Endothelial cell (in vitro differentiated cells): Measurements from ENCODE around the gene AFDN. TPM values are rescaled to one million over a fixed set of nuclear protein-coding genes. Genes with fewer than 3 reads are reported as not detected.
A peak's percentile ranks its signal among the peaks of the same experiment; 100 is the strongest.

ENCODE experiments used
- DNase-seq: peaks from one replicate; pipeline ENCODE4 v3.0.0; 2021; ENCODE audit warnings: low spot score
- H3K27ac Mint-ChIP-seq: one replicate; pipeline ENCODE4 v1.8.0; 2021; ENCODE audit warnings: mixed read lengths, inconsistent platforms; ENCODE audit not compliant: unreplicated experiment
- H3K27me3 Mint-ChIP-seq: one replicate; pipeline ENCODE4 v1.8.0; 2021; ENCODE audit warnings: mild to moderate bottlenecking, moderate library complexity, mixed read lengths, inconsistent platforms; ENCODE audit not compliant: unreplicated experiment
- H3K36me3 Mint-ChIP-seq: one replicate; pipeline ENCODE4 v1.8.0; 2021; ENCODE audit warnings: mild to moderate bottlenecking, low read depth, mixed read lengths, inconsistent platforms; ENCODE audit not compliant: unreplicated experiment
- H3K4me1 Mint-ChIP-seq: one replicate; pipeline ENCODE4 v1.8.0; 2021; ENCODE audit warnings: mild to moderate bottlenecking, mixed read lengths, inconsistent platforms; ENCODE audit not compliant: unreplicated experiment
- H3K4me3 Mint-ChIP-seq: one replicate; pipeline ENCODE4 v1.8.0; 2021; ENCODE audit warnings: mild to moderate bottlenecking, mixed read lengths, inconsistent platforms; ENCODE audit not compliant: unreplicated experiment
- H3K9me3 Mint-ChIP-seq: one replicate; pipeline ENCODE4 v1.8.0; 2021; ENCODE audit warnings: mixed read lengths, inconsistent platforms; ENCODE audit not compliant: unreplicated experiment
- total RNA-seq: library from RNA; stranded (reverse); fragmentation: NEBNext Ultra II Directional; extraction: Animal tissue kit (Norgen Biotek cat#: 25700); gene quantifications from one replicate; pipeline ENCODE4 v1.2.1, GENCODE V29; 2021; ENCODE audit not compliant: unreplicated experiment
- TF ChIP-seq, protein P1 (sequence below): fragments of 200-600 bp; sonication (generic); IDR thresholded peaks from one replicate; pipeline ENCODE4 v1.5.0; 2021; ENCODE audit warnings: antibody characterized with exemption; ENCODE audit not compliant: unreplicated experiment

Gene AFDN
- total RNA-seq, 1 donor from 2014 or later = 306 TPM

DNA sequence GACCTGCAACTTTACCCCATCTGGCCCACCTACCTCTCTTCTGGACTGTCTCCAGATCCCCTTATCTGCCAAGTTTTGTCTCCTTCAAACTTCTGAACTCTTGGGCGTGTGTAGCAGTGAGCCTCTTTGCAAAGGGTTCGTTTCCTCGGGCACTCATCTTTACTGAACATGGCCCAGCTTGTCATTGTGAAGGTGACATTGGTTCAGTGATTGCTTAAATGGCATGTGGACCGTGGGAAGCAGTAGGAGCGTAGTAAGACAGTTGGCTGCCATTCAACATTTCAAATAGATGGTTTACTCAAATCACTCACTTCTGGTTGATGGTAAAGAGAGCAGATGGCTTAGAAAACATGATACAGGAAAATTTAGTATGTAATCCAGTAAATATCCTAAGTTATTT is 136.0 kb downstream of the AFDN start:
- Mint-ChIP-seq H3K27ac (no peak overlapping the region), H3K9me3 (no peaks in the 10 kb centered on the region), H3K4me3 (no peak overlapping the region), H3K4me1 (peaks cover 43% of the 10 kb centered on the region), H3K36me3 (peaks cover 40% of the 10 kb centered on the region), H3K27me3 (peaks cover 15% of the 10 kb centered on the region)
- no peak for DNase-seq
- TF ChIP-seq, protein P1, sequence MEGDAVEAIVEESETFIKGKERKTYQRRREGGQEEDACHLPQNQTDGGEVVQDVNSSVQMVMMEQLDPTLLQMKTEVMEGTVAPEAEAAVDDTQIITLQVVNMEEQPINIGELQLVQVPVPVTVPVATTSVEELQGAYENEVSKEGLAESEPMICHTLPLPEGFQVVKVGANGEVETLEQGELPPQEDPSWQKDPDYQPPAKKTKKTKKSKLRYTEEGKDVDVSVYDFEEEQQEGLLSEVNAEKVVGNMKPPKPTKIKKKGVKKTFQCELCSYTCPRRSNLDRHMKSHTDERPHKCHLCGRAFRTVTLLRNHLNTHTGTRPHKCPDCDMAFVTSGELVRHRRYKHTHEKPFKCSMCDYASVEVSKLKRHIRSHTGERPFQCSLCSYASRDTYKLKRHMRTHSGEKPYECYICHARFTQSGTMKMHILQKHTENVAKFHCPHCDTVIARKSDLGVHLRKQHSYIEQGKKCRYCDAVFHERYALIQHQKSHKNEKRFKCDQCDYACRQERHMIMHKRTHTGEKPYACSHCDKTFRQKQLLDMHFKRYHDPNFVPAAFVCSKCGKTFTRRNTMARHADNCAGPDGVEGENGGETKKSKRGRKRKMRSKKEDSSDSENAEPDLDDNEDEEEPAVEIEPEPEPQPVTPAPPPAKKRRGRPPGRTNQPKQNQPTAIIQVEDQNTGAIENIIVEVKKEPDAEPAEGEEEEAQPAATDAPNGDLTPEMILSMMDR = no peak

GRCh38 chr6:167963589-167964057 is 136.9 kb downstream of the AFDN start:
- no peak overlapping the region for H3K4me3 Mint-ChIP-seq
- peaks cover 48% of the 10 kb centered on the region for H3K36me3 Mint-ChIP-seq
- no peaks in the 10 kb centered on the region for H3K9me3 Mint-ChIP-seq
- peaks cover 16% of the 10 kb centered on the region for H3K27me3 Mint-ChIP-seq
- DNase-seq = no peak
- peak overlapping the region; percentile 37 for H3K27ac Mint-ChIP-seq
- TF ChIP-seq, protein P1 = no peak
- peaks cover 41% of the 10 kb centered on the region for H3K4me1 Mint-ChIP-seq

GRCh38 chr6:167965592-167966539 is 139.2 kb downstream of the AFDN start:
- Mint-ChIP-seq H3K36me3 (peaks cover 54% of the 10 kb centered on the region), H3K27me3 (peaks cover 16% of the 10 kb centered on the region), H3K4me1 (peaks cover 38% of the 10 kb centered on the region), H3K4me3 (peak overlapping the region; percentile 62), H3K27ac (peak overlapping the region; percentile 16), H3K9me3 (no peaks in the 10 kb centered on the region)
- DNase-seq = no peak
- TF ChIP-seq, protein P1 = no peak

DNA sequence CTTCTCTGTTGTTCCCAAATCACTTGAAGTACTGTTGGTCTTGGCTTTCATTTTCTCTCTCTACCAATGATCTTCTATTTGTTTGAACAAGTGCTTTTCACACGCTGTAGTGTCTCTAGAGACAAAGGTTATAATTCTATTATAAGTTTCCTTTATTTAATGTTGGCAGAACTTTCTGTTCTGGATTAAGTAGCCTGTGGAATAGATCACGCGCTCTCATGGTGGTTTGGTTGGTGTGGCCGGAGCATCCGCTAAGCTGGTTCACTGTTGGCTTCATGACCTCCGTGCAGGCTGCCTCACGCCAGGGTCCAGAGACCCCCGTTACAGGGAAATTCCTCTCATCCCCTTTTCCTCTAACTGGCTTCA is 139.8 kb downstream of the AFDN start:
- peaks cover 38% of the 10 kb centered on the region for H3K4me1 Mint-ChIP-seq
- H3K27ac Mint-ChIP-seq = peak overlapping the region; percentile 16
- H3K36me3 Mint-ChIP-seq = peaks cover 52% of the 10 kb centered on the region
- no peaks in the 10 kb centered on the region for H3K9me3 Mint-ChIP-seq
- TF ChIP-seq, protein P1 = no peak
- DNase-seq = no peak
- H3K4me3 Mint-ChIP-seq = no peak overlapping the region
- H3K27me3 Mint-ChIP-seq = peaks cover 15% of the 10 kb centered on the region

DNA sequence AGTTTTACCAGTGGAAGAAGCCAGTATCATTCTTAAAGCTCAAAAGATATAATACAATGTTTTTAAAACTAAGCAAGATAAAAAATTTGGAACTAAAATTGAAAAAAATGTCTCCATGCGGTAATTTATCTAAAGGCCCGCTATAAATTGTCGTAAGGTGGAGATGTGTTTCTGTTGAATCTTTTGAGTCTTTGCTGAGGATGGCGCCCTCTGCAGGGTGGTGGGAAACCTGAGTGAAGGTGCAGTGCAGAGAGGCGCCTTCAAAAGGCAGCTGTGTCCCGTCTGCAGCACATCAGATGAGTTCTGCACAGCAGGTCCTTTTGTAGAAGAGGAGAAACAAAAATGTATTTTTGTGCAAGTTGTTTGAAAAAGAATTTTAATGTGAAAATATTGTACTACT is 141.4 kb downstream of the AFDN start:
- H3K9me3 Mint-ChIP-seq = no peaks in the 10 kb centered on the region

More for the DNA sequence above, 141.4 kb downstream of the AFDN start:
- Mint-ChIP-seq H3K4me3 (no peak overlapping the region), H3K27ac (no peak overlapping the region), H3K36me3 (peaks cover 46% of the 10 kb centered on the region), H3K27me3 (peaks cover 11% of the 10 kb centered on the region), H3K4me1 (peaks cover 35% of the 10 kb centered on the region)
- peak; percentile 70 for DNase-seq
- TF ChIP-seq, protein P1 = peak; percentile 76
